AG04450 (cell line): ENCODE results near the gene PRAC1. TPM values are rescaled to one million over a fixed set of nuclear protein-coding genes. Genes with fewer than 3 reads are reported as not detected.

Source experiments
- CTCF ChIA-PET: fragments of 300-600, 350-600 bp; formaldehyde crosslinking; extraction: SDS; loops from one replicate; lab custom pipeline; 2022; ENCODE audit warnings: antibody characterized with exemption, inconsistent platforms; lab: Charles Lee
- POLR2A ChIA-PET: fragments of 350-600 bp; formaldehyde crosslinking; extraction: SDS; loops from one replicate; lab custom pipeline; 2021; ENCODE audit warnings: antibody characterized with exemption, inconsistent platforms; lab: Yijun Ruan, JAX
- DNase-seq: peaks from one replicate; pipeline ENCODE4 v3.0.0-alpha.2; 2011; ENCODE audit warnings: low read depth, low spot score
- H3K27ac ChIP-seq: one replicate; pipeline ENCODE4 v1.5.1; 2012; ENCODE audit warnings: low read depth, low read length, control low read depth
- H3K27me3 ChIP-seq: one replicate; pipeline ENCODE4 v1.6.0; 2012; ENCODE audit warnings: low read length; ENCODE audit not compliant: control insufficient read depth, insufficient read depth
- H3K4me3 ChIP-seq: 2 replicates; pipeline ENCODE4 v1.5.1; 2011; ENCODE audit warnings: mild to moderate bottlenecking, low read depth, low read length, control low read depth
- H3K9me3 ChIP-seq: 2 replicates; pipeline ENCODE4 v1.5.1; 2012; ENCODE audit warnings: low read length; ENCODE audit not compliant: control insufficient read depth, insufficient read depth
- CTCF ChIP-seq: IDR thresholded peaks from 2 replicates; pipeline ENCODE4 v1.5.1; 2011; ENCODE audit warnings: low read depth, low read length, control low read depth, inconsistent platforms
- polyA plus RNA-seq: library from polyadenylated mRNA; depleted of rRNA; stranded (reverse); fragments of >200 nt; gene quantifications from 2 replicates; pipeline ENCODE4 v1.2.3, GENCODE V29; 2011

Gene PRAC1
- polyA plus RNA-seq, 1 experiment, result not detected

- no peak for DNase-seq
- no peaks in the 10 kb centered on the region for H3K9me3 ChIP-seq
- no peak for TF ChIP-seq CTCF
- H3K4me3 ChIP-seq, result no peak overlapping the region
- ChIA-PET POLR2A (no interaction called here), CTCF (no interaction called here)
- H3K27ac ChIP-seq, result no peak overlapping the region
- peaks cover 9% of the 10 kb centered on the region for H3K27me3 ChIP-seq
Measured at GRCh38 chr17:48690655-48691054, 31.7 kb downstream of the PRAC1 start.

DNA sequence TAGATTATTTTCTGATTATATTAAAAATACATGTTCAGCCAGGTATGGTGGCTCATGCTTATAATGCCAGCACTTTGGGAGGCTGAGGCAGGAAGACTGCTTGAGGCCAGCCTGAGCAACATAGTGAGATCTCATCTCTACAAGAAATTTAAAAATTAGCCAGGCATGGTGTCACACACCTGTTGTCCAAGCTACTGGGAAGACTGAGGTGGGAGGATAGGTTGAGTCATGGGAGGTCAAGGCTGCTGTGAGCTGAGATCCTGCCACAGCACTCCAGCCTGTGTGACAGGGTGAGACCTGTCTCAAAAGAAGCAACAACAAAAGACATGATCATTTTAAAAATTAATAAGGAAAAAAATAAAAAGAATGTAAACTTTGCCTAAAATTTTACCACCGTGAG, 40.7 kb downstream of the PRAC1 start:
- CTCF ChIA-PET, result interaction anchor here (4.7 kb wide), 1 partner anchor 197 kb away, joined by 68 read pairs; no protein-coding TSS in a partner anchor
- POLR2A ChIA-PET, result no interaction called here
- H3K4me3 ChIP-seq, result no peak overlapping the region
- TF ChIP-seq CTCF, result no peak
- DNase-seq, result no peak
- H3K9me3 ChIP-seq, result peaks cover 3% of the 10 kb centered on the region; the same call in 1 of the 2 replicates
- peaks cover 28% of the 10 kb centered on the region for H3K27me3 ChIP-seq
- H3K27ac ChIP-seq, result no peak overlapping the region

DNA sequence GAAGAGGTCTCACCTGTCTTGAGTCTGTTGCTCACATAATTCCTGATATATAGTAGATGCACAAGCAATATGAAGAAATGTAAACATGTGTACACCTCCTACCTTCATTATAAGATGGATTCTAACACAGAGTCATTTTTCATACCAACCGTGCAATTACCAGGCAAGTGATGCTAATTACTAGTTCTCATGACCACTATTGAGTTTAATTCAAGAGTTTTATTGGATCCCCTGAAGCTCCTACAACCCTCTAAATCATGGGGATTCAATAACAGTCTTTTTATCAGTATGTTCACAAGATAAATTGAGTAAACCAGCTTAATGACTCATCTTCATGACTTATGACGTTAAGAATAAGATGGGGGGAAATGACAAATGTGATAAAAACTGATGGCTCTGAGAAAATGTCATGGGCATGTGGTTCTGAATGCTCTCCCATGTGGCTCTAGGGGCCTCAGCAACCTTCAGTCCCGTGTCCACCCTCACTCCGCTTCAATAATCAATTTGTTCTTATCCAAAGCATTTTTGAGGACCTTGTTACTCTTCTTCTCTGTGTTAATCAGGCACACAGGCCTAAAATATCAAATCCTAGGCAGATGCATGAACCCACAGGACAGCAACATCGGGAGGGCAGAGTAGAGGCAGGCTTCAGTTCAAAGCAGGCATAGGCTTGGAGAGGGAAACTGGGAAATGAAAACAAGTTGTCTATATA, 42.8 kb downstream of the PRAC1 start:
- POLR2A ChIA-PET, result no interaction called here
- no peak for DNase-seq
- H3K4me3 ChIP-seq, result no peak overlapping the region
- no peak overlapping the region for H3K27ac ChIP-seq
- CTCF ChIA-PET, result interaction anchor here (0.6 to 4.7 kb wide), 28 partner anchors 8 to 505 kb away, joined by 3 to 68 read pairs (median 5); no protein-coding TSS in a partner anchor
- TF ChIP-seq CTCF, result no peak
- H3K27me3 ChIP-seq, result peaks cover 27% of the 10 kb centered on the region
- peaks cover 3% of the 10 kb centered on the region; the same call in 1 of the 2 replicates for H3K9me3 ChIP-seq

DNA sequence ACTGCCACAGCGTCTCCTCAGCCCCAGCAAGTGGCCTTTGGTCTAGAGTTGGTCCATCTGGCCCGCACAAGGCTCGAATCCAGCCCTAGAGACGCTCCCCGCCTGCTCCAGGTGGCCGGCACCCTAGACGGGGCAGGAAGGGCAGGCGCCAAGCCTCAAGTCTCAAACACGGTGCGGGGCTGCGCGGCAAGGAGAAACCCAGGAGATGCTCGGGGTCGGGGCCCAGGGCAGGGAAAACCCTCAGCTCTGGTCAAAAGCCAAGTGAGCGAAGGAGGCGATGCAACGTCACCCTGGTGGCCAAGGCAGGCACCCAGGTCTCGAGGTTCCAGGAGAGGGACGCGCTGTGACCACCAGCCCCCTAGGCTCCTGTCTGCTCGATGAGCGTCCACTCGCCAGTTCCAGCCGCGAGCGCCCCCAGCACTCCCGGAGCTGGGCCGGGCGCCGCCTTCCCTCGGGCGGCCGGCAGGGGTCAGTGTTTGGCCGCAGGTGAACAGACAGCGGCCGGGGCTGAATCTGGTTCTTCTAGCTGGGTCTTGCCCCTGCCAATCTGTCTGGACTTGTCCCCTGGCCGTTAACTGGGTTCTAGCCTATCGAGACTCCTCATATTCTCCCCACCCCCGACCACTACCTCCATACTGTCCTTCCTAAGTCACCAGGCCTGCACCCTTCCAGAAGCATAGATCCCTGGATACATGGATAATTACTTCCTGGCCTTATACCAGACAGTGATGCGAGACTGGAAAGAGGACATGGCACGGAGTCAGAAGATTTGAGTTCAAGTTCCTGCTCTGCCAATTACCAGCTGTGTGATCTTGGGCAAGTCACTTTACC, 44.0 kb downstream of the PRAC1 start:
- peak; percentile 84 for TF ChIP-seq CTCF
- no peak overlapping the region for H3K4me3 ChIP-seq
- ChIA-PET CTCF (interaction anchor here (0.6 to 4.7 kb wide), 33 partner anchors 10 to 504 kb away, joined by 3 to 68 read pairs (median 5); no protein-coding TSS in a partner anchor), POLR2A (no interaction called here)
- peaks cover 25% of the 10 kb centered on the region for H3K27me3 ChIP-seq
- H3K9me3 ChIP-seq, result peaks cover 3% of the 10 kb centered on the region; the same call in 1 of the 2 replicates
- H3K27ac ChIP-seq, result no peak overlapping the region
- no peak for DNase-seq
